Stimulated activated CD8-positive, alpha-beta memory T cell treated with anti-CD3 and anti-CD28 coated beads, Interleukin-2, amount 100 ng/mL, for 1 hour (primary cell): ENCODE measurements around the gene UBN2.

Source experiments
- DNase-seq, 2 donors: peaks; one replicate each; pipeline ENCODE4 v3.0.0-alpha.2; 2020; ENCODE audit warnings: low read depth in 2 of 2

UBN2 gene

DNA sequence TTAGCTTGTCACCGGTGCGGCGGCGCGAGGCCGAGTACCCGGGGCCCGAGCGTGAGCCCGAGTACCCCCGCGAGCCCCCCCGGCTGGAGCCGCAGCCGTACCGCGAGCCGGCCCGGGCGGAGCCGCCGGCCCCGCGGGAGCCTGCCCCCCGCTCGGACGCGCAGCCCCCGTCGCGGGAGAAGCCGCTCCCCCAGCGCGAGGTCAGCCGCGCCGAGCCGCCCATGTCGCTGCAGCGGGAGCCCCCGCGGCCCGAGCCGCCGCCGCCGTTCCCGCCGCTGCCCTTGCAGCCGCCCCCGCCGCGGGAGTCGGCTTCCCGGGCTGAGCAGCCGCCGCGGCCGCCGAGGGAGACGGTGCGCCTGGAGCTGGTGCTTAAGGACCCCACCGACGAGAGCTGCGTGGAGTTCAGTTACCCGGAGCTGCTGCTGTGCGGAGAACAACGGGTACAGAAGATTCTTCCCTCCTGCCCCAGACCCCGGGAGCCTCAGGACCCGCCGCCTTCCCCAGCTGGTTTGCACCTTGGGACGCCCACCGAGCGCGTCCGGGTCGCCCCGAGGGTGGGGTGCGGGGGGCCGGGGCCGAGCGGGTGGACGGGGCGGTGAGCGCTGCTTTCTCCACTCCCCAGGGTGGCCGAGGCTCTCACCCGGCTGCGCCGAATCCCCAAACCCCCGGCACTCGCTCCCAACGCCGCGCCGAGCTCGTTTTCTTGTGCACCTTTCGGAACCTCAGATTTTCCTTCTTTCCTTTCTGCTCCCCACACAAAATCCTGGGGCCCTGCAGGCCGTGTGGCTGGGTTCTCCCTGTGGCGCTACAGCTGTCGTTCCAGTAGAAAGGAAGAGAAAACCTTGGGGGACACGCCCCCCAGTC is 708 bp downstream of the UBN2 start:
- DNase-seq: peak in 1 of 2 donors; percentile 2

DNA sequence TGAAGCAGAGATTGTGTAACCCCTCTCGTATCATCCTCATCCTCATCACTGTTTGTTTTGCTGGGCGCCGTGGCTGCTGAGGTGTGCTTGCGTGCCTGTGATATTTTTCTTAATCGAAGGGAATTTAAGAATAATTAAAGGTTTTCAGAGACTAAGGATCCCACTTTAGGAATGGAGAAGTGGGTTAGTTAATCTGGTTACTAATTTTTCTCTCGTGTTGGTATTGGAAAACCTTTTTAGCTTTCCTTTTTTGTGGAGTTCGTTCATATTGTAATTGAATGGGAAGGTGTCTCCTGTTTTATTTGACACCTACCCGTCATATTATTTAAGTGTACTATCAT is 1.3 kb downstream of the UBN2 start:
- no peak for DNase-seq

DNA sequence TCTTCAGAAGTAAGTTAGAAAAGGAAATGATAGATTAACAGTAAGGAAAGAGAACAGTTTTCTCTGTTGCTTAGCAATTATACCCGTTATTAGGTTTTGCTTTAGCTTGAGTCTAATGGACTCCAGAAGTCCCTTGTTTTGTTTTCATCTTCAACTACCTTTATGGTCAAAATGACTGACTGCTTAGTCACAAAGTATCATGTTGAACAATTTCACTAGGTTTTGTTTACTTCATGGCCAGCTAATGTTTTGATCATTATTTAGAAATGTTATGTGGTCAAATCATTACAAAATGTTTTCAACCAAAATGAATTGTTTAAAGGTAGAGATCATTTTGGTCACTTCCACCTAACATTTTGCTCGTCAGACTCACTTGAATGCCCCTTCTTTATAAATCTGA is 1.9 kb downstream of the UBN2 start:
- DNase-seq: no peak

DNA sequence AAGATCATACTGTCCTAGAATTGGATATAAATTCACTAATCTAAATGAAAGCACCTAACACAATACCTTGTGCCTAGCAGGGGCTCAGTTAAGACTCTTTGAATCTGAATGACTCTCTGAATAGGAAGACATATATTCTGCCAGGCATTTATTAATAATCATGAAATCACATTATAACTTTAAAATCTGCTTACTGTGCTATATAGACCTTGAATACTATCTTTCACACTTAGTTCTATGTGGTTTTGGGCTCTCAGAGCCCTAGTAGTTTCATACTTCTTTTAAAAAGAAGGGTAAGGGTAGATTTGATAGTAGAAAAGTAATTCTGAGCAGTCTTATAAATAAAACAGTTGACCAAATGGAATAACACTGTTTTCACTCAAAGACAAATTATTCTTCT is 10.2 kb downstream of the UBN2 start:
- no peak for DNase-seq

DNA sequence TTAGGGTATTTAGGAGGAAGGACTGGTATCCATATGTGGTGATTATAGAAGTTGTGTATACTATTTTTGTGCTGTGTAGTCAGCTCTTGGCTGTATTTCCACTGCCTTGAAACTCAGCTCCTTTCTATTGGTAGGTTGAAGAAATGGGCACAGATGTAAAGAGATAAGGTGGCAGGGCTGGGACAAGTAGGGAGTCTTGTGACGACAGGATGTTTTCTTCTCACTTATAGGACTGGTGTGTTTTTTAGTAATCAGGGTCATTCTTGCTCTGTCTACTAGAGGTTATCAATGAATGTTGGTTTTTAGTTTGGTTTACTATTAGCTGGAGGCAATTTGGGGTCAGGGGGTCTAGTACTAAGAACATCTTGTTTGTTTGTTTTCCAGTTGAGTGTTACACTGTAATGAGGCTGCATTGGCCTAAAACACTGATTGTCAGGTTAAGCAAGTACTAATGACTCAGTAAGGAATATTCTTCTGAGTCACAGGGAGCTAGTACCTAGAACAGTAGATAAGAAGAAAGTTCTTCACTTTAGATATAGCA is 11.8 kb downstream of the UBN2 start:
- DNase-seq: no peak

DNA sequence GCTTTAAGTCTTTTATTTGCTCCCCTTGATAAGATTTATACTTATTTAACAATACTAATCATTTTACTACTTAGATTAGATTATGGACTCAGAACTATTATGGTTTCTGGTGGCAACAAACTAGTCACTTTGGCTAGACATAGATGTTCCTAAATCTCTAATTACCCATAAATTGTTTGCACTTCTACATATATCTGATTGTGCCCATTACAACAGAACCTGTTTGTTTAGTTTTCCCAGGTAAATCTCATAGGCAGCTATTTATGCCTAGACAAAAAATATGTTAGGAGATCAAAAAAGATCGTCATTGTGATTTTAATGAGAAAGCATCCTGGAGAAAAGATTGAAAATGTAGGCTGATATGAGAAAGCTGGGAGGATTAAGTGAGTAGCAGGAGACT is 14.4 kb downstream of the UBN2 start:
- no peak for DNase-seq

DNA sequence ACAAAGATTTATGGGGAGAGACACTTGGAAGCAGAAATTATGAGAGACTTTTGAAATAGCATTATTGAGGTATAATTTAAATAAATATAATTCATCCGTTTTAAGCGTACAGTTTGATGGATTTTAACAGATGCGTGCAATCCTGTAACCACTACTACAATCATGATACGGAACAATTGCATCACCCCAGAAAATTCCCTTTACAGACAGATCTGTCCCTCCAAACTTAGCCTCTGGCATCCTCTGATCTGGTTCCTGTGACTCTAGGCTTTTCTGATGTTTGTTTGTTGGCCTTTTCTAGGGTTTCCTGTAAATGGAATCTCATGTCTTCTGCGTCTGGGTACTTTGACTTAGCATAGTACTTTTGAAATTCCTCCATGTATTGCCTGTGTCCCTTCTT is 15.5 kb downstream of the UBN2 start:
- no peak for DNase-seq

DNA sequence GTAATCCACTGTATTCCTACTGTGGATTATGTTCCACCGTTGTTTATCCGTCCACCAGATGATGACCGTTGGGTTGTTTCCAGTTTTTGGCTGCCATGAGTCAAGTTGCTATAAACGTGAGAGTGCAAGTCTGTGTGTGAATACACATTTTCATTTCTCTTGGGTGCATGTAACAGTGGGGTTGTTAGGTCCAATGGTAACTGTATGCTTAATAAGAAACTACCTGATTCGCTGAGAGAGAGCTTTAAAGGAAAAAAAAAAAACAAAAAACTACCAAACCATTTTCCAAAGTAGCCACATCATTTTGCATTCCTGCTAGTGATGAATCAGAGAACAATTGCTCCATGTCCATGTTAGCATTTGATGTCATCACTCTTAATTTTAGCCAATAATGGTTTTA is 15.9 kb downstream of the UBN2 start:
- no peak for DNase-seq

DNA sequence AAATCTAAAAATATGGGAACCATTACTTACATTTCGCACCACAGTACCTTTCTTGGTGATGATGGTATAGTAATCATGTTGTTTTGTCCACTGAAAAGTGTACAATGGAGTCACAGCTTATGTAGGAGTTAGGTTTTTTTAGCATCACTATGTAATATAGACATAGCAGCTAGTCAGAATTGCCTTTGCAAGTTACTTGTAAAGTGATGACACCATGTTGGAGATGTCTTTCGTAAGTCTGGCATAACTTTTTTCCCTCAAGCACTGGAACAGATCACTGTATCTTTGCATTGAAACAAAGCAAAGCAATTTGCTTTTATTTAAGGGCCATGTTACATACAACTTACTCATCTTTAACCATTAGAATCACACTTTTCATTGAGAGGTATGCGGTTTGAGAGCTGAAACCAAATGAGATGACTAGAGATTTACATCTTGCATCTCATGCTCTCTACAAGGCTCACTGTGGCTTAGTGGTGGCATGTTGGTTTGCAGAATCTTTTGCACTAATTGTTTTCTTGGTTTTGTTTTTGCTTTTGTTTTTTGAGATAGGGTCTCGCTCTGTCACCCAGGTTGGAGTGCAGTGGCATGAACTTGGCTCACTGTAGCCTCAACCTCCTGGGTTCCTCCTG is 18.3 kb downstream of the UBN2 start:
- DNase-seq: no peak

DNA sequence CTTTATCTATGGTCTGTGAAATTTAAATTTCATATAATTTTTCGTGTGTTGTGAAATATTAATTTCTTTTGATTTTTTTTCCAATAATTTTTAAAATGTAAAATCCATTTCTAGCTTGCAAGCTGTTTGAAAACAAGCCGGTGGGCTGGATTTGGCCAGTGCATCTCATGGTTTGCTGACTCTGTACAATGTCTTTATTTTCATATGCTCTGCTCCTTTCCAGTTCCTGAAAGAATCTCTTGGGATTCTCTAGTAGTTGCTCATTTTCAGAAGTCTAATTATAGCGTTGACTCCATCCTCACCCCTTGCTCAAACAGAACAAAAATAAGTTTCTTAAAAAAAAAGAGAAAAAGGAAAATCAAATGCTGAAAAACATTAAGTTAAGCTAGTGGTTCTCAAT is 21.4 kb downstream of the UBN2 start:
- no peak for DNase-seq

DNA sequence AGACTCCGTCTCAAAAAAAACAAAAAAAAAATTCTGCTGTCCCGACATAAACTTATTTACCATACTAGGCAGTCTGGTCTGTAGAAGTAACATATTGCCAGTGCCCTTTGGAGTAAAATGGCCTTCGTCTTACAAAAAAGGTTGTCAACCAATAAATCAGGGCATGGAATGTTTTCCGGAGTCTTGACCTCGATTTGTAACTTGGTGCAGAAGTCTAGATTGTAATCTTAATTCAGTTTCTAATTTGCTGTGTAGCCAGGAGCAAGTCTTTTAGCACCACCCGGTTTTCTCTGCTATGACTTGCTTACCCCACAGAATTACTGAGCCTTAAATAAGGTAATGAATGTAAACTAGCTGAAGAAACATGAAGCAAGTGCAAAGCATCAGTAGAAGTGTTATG is 23.2 kb downstream of the UBN2 start:
- no peak for DNase-seq

DNA sequence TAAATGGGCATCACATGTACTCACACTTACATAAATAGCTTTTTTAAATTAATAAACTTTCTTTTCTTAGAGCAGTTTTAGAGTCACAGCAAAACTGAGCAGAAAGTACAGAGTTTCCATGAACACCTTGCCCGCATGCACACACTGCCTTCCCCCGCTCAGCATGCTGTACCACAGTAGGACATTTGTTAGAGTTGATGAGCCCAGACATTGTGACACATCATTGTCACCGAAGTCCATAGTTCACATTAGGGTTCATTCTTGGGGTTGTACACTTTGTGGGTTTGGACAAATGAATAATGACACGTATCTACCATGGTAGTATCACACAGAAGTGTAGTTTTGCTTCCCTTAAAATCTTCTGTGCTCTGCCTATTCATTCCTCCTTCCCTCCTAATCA is 23.7 kb downstream of the UBN2 start:
- DNase-seq: no peak

DNA sequence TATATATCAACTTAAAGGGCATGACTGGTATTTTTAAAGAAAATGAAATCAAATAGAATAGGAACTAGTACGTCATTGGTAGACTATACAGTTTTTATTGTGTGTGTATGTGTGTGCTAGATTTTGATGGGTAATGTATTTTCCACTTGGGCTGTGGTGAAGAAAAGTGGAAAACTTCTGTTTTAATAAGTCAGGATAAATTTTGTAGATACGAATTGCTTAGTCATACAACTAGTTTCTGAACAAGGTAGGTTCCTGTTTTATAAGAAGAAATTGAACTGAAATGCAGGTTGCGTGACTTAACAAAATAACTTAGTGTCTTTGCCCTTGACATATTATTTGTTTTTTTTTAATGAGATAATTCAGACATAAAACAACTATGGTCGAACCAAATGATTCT is 24.3 kb downstream of the UBN2 start:
- no peak for DNase-seq

DNA sequence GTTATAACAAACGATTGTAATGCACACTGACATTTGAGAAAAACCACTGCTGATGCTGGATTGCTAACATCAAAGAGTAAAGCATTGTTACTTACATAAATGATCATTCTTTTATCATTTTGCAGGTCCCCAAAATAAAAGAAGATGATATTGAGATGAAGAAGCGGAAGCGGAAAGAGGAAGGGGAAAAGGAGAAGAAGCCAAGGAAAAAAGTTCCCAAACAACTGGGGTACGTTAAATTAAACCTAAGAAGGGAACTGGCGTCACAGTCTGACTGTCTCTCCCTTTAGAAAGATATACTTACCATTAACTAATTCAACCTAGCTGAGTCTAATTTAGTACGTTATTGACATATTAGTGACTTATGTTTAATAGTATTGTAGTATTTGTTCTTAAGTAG is 28.1 kb downstream of the UBN2 start:
- no peak for DNase-seq

DNA sequence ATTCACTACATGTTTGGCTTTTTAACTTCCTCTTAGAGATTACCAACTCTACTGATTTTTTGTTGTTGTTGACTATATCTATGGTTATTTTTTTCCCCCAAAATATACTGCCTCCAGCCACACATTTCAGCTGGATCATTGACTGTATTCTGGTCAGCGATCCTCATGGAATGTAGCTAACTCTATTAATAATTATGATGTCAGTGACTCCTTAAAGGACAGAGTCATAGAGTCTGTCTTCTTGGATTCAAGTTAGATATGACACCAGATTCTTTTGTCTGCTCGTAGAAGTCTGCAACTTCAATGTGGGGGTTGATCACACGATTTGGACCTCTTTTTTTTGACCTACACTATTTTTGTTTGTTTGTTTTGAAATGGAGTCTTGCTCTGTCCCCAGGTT is 33.2 kb downstream of the UBN2 start:
- DNase-seq: no peak

DNA sequence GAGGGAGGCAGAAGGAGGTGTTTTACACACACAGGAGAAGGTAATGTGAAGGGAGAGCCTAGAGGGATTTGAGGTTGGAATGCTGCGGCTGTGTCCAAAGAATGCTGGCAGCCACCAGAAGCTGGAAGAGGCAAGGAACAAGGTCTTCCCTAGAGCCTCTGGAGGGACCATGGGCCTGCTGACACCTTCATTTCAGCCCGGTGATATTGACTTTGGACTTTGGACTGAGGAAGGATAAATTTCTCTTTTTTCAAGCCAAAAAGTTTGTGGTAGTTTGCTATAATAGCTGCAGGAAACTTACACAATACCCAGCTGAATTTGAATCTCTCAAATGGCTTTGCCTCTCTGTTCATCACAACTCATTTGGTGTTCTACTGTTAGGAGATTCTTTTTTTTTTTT is 34.6 kb downstream of the UBN2 start:
- no peak for DNase-seq

DNA sequence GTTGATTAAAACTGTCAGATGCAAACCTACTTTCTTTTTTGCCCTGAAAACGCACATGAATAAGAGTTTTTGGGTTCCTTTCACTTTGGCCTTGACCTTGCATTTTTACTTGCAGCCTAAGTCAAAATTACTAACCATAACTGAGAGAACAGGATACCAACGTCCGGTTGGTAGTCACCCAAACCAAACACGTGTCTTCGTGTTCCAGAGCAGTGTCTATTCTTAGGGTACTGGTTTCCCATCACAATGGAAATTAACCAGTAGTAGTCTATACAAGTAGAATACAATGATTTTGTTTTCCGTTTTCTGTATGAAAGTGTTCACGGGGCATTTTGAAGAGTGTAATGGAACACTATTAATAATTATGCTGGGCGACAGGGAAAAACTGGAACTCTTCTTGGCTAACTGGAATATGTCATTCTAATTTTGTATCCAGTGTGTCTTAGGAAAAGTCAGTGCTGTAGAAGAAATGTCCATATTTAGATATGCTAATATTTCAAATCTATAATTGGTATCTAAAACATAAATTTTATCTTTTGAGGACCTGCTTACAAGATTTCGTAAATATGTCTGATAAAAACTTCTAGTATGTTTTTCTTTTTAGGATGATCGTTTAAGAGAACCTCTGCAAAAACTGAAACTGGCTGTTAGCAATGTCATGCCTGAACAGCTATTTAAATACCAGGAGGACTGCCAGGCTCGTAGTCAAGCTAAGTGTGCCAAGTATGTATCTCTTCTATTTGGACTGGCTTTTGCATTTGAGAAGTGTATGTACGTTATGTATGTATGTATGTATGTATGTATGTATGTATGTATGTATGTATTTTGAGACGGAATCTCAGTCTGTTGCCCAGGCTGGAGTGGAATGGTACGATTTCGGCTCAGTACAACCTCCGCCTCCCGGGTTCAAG is 40.9 kb downstream of the UBN2 start:
- DNase-seq: no peak

DNA sequence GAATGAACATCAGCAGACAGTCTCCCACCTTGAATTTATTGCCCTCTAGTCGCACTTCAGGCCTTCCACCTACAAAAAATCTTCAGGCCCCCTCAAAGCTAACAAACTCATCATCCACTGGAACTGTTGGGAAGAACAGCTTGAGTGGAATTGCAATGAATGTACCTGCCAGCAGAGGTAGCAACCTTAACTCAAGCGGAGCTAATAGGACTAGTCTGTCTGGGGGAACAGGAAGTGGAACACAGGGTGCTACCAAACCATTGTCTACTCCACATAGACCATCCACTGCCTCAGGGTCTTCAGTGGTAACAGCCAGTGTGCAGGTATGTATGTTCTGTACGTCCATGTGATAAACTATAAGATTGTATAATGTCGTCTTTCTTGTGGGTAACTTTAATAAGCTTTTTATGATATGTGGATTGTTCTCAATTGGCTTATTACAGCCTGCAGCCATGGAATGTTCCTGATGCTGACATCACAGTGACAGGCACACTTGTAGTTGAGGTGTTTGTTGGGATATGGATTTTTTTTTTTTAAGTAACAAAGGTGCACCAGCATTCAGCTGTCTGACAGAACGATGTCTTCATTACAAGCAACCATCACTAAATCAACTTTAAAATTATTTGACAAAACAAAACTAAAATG is 53.3 kb downstream of the UBN2 start:
- DNase-seq: no peak

DNA sequence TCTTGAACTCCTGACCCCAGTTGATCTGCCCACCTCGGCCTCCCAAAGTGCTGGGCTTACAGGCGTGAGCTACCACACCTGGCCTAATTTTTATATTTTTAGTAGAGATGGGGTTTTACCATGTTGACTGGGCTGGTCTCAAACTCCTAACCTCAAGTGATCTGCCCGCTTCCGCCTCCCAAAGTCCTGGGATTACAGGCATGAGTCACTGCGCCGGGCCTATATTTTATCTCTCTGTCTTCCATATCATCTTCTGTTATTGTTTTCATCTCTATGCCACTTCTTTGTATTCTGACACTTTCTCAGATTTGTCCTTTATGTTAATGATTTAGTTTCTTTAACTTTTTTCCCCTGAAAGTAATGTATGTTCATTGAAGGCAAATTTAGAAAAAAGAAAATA is 55.1 kb downstream of the UBN2 start:
- DNase-seq: no peak

DNA sequence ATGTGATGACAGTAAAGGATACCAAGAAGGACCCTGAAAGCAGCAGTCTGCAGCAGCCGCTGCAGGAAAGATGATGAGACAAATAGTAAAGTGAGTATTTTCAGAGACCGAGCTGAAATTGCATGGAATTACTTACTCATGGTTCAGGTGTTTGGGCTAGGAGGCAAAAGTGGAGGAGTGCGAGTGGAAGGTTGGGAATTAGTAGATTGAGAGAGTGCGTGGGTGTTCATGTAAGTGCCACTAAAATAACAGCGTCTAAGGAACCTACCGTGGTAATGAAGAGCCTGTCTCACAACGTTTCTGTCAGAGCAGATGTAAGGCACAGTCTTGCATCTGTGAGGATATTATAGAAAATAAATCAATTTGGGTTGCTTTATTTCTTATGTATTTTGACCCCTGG is 61.8 kb downstream of the UBN2 start:
- no peak for DNase-seq

DNA sequence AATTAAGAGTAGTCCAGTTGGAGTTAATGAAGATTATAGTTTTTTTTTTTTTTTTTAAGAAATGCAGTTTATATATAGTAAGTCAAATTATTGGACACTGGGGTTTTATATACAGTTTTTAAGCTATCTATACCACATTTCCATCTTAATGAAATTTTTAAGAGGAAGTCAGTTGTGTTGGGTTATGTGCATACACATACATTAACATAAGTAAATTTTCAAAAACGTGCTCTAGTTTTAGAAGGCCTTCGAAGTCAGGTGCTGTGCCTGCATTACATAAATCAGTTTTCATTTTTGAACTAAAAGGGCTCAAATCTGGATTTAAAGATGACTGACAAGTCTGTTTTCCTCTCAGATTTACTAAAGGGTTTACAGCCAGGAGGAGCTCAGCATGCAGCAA is 62.5 kb downstream of the UBN2 start:
- no peak for DNase-seq

DNA sequence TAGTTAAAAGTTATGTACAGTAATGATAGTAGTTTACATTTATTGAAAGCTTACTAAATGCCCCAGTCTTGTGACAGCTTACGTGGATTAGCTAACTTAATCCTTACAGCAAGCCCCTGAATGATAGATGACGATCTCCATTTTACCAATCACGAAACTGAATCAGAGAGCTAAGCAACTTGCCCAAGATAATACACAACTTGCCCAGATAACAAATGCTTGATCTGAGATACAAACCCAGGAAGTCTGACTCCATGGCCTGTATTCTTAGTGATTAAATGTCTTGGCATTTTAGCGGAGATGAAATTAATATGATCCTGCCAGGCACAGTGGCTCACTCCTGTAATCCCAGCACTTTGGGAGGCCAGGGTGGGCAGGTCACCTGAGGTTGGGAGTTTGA is 63.2 kb downstream of the UBN2 start:
- no peak for DNase-seq
